Fibroblast of lung (primary cell): ENCODE data around the gene PKN3. TPM values are rescaled to one million over a fixed set of nuclear protein-coding genes. Genes with fewer than 3 reads are reported as not detected.

Source experiments
- DNase-seq, 2 donors: peaks; one replicate each; pipeline versions ENCODE4 v3.0.0 to v3.0.0-alpha.2; 2010; ENCODE audit warnings: low read depth in 2 of 2
- H2AFZ ChIP-seq: 2 replicates; pipeline ENCODE4 v1.5.1; 2012; ENCODE audit warnings: low read length, control low read depth, inconsistent platforms
- H3K27ac ChIP-seq: 2 replicates; pipeline ENCODE4 v1.5.1; 2011; ENCODE audit warnings: low read length, control low read depth; ENCODE audit not compliant: insufficient read depth
- H3K27me3 ChIP-seq: 2 replicates; pipeline ENCODE4 v1.5.1; 2011; ENCODE audit warnings: mild to moderate bottlenecking, low read length; ENCODE audit not compliant: control insufficient read depth, insufficient read depth
- H3K36me3 ChIP-seq: 2 replicates; pipeline ENCODE4 v1.5.1; 2011; ENCODE audit warnings: low read length; ENCODE audit not compliant: control insufficient read depth, insufficient read depth
- H3K4me1 ChIP-seq: 2 replicates; pipeline ENCODE4 v1.5.1; 2011; ENCODE audit warnings: low read length; ENCODE audit not compliant: control insufficient read depth, insufficient read depth; ENCODE audit errors: extremely low read depth
- H3K4me2 ChIP-seq: 2 replicates; pipeline ENCODE4 v1.5.1; 2011; ENCODE audit warnings: low read length, control low read depth; ENCODE audit not compliant: insufficient read depth; ENCODE audit errors: extremely low read depth
- H3K4me3 ChIP-seq, 4 experiments: fragments of 200-600 bp in 1 of 4; sonication (generic) in 1 of 4; replicated peaks in 1 of 4; 2 replicates each; pipeline ENCODE4 v1.5.1; 2011 to 2016; ENCODE audit warnings: low read length in 4 of 4, low read depth in 3 of 4, mild to moderate bottlenecking in 3 of 4, control low read depth in 2 of 4, inconsistent platforms in 1 of 4, mixed read lengths in 1 of 4; ENCODE audit not compliant: insufficient read depth in 1 of 4; ENCODE audit errors: control extremely low read depth in 1 of 4
- H3K79me2 ChIP-seq: 2 replicates; pipeline ENCODE4 v1.5.1; 2012; ENCODE audit warnings: mild to moderate bottlenecking, low read length, inconsistent platforms; ENCODE audit not compliant: control insufficient read depth, insufficient read depth
- H3K9ac ChIP-seq: 2 replicates; pipeline ENCODE4 v1.5.1; 2011; ENCODE audit warnings: mild to moderate bottlenecking, low read length, control low read depth; ENCODE audit not compliant: insufficient read depth
- H3K9me3 ChIP-seq: 2 replicates; pipeline ENCODE4 v1.5.1; 2012; ENCODE audit warnings: low read depth, low read length; ENCODE audit not compliant: control insufficient read depth, insufficient read depth
- H4K20me1 ChIP-seq: 2 replicates; pipeline ENCODE4 v1.5.1; 2011; ENCODE audit warnings: low read length; ENCODE audit not compliant: control insufficient read depth, insufficient read depth; ENCODE audit errors: extremely low read depth
- EZH2 ChIP-seq: IDR thresholded peaks from 2 replicates; pipeline ENCODE4 v1.5.1; 2012; ENCODE audit warnings: low read length, control low read depth, mild to moderate bottlenecking; ENCODE audit errors: missing control alignments
- polyA plus RNA-seq, 2 donors: library from polyadenylated mRNA; depleted of rRNA in 1 of 2; stranded (reverse) in 1 of 2; unstranded in 1 of 2; fragments of >200 nt; gene quantifications; 2 replicates each; pipeline ENCODE4 v1.2.1, GENCODE V29; 2011 to 2012; ENCODE audit warnings: missing spikeins in 1 of 2
- total RNA-seq: library from RNA; depleted of rRNA; stranded (reverse); fragments of >200 nt; gene quantifications from 2 replicates; pipeline ENCODE4 v1.2.1, GENCODE V29; 2014
- TF ChIP-seq, protein P1 (sequence below), 2 donors: IDR thresholded peaks in 1 of 2; conservative IDR thresholded peaks in 1 of 2; 1 replicate in 1 of 2; 2 replicates in 1 of 2; pipeline ENCODE4 v1.5.1; 2011 to 2012; ENCODE audit warnings: low read length in 2 of 2, control low read depth in 1 of 2, inconsistent platforms in 1 of 2, low read depth in 1 of 2, mild to moderate bottlenecking in 1 of 2

Gene PKN3
- total and polyA plus RNA-seq, 2 donors (not counting 1 experiment from before 2014, with no cell fraction given), result 1.7 to 1.8 TPM

DNA sequence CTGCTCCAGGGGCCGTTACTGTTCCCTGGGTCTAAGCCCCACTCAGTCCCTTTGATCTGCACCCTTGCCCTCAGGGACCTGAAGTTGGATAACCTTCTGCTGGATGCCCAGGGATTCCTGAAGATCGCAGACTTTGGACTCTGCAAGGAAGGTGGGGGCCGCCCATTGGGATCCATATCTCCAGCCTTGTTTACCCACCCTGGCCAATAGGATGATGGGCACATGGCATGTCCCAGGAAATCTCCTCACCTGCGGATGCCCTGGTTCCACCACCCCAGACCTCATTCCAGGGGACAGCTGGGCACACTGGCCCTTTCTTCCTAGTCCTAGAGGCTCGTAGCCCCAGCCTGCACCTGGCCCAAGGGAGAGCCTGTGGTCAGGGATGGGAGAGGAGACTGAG, 16.2 kb downstream of the PKN3 start:
- TF ChIP-seq, protein P1, sequence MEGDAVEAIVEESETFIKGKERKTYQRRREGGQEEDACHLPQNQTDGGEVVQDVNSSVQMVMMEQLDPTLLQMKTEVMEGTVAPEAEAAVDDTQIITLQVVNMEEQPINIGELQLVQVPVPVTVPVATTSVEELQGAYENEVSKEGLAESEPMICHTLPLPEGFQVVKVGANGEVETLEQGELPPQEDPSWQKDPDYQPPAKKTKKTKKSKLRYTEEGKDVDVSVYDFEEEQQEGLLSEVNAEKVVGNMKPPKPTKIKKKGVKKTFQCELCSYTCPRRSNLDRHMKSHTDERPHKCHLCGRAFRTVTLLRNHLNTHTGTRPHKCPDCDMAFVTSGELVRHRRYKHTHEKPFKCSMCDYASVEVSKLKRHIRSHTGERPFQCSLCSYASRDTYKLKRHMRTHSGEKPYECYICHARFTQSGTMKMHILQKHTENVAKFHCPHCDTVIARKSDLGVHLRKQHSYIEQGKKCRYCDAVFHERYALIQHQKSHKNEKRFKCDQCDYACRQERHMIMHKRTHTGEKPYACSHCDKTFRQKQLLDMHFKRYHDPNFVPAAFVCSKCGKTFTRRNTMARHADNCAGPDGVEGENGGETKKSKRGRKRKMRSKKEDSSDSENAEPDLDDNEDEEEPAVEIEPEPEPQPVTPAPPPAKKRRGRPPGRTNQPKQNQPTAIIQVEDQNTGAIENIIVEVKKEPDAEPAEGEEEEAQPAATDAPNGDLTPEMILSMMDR (conservative IDR thresholded peaks at IDR 0.05 in 1 of 2, IDR thresholded peaks at IDR 0.05 in 1 of 2; ENCODE audit: low read depth in 1 of 2, low read length in 2 of 2), result no peak
- TF ChIP-seq EZH2, result no peak
- Histone ChIP-seq H3K79me2 (no peaks in the 10 kb centered on the region), H3K9ac (no peak overlapping the region), H3K4me2 (no peak overlapping the region), H2AFZ (no peak overlapping the region), H4K20me1 (no peaks in the 10 kb centered on the region), H3K4me3 (no peak overlapping the region), H3K9me3 (no peaks in the 10 kb centered on the region), H3K4me1 (no peaks in the 10 kb centered on the region), H3K27me3 (no peaks in the 10 kb centered on the region), H3K36me3 (peaks cover 1% of the 10 kb centered on the region), H3K27ac (no peak overlapping the region)
- DNase-seq, result no peak

DNA sequence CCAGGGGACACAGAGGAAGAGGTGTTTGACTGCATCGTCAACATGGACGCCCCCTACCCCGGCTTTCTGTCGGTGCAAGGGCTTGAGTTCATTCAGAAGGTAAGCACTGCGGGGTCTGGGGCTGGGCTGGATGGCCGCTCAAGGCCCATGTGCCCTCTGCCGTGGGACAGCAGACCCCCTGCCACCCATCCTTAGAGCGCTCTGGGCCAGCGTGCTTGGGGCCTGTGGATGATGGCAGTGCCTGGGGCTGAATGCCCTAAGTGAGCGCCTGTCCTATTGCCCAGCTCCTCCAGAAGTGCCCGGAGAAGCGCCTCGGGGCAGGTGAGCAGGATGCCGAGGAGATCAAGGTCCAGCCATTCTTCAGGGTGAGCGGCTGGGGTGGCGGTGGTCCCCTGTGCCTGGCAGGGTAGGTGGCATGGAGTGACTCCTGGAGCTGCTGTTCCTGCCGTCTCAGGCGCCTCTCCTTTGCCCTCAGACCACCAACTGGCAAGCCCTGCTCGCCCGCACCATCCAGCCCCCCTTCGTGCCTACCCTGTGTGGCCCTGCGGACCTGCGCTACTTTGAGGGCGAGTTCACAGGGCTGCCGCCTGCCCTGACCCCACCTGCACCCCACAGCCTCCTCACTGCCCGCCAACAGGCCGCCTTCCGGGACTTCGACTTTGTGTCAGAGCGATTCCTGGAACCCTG, 17.8 kb downstream of the PKN3 start:
- Histone ChIP-seq H3K9me3 (no peaks in the 10 kb centered on the region), H2AFZ (no peak overlapping the region), H3K9ac (no peak overlapping the region), H3K4me3 (no peak overlapping the region), H3K27ac (no peak overlapping the region), H4K20me1 (no peaks in the 10 kb centered on the region), H3K4me2 (no peak overlapping the region), H3K27me3 (no peaks in the 10 kb centered on the region), H3K79me2 (no peaks in the 10 kb centered on the region), H3K4me1 (peaks cover 4% of the 10 kb centered on the region), H3K36me3 (peaks cover 1% of the 10 kb centered on the region)
- DNase-seq, result no peak
- TF ChIP-seq, protein P1 (conservative IDR thresholded peaks at IDR 0.05 in 1 of 2, IDR thresholded peaks at IDR 0.05 in 1 of 2; ENCODE audit: low read depth in 1 of 2, low read length in 2 of 2), result no peak
- no peak for TF ChIP-seq EZH2

DNA sequence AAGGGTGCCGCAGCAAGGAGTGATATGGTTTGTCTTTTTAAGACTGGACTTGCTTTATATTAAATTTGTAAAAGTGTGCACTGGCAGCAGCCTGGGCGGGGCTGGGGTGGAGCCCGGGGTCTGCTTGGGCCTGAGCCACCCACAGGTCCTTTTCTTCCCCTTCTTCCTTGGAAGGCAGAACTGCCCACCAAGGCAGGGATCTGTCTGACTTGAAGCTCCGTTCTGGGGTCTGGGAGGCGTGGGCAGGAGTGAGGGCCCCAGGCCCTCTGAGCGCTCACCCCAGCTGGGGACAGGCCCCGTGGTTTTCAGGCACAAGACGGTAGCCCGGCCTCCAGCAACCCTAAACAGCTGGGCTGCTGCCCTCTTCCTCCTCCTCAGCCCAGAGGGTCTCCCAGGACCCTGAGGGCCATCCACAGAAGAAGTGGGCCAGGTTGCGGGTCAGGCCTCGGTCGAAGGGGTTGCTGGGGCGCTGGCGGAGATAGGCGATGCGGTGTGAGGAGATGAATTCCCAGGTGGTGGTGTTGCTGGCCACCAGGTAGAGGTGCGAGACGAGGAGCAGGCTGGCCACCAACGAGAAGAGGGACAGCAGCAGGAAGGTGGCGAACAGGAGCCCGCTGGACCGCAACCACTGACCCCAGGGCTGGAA, 18.7 kb downstream of the PKN3 start:
- TF ChIP-seq EZH2, result no peak
- no peak overlapping the region for H3K4me2 ChIP-seq
- peaks cover 1% of the 10 kb centered on the region for H3K36me3 ChIP-seq
- no peak overlapping the region for H2AFZ ChIP-seq
- H3K4me3 ChIP-seq, result no peak overlapping the region
- peaks cover 4% of the 10 kb centered on the region for H3K4me1 ChIP-seq
- no peaks in the 10 kb centered on the region for H3K79me2 ChIP-seq
- H3K27ac ChIP-seq, result no peak overlapping the region
- no peaks in the 10 kb centered on the region for H3K9me3 ChIP-seq
- DNase-seq, result no peak
- H4K20me1 ChIP-seq, result no peaks in the 10 kb centered on the region
- H3K27me3 ChIP-seq, result no peaks in the 10 kb centered on the region
- no peak overlapping the region for H3K9ac ChIP-seq
